ENCODE results near the gene CD93.

Gene CD93

GRCh38 chr20:23083553-23084220 is 2.4 kb downstream of the CD93 start:
- no peak for ATAC-seq

GRCh38 chr20:23082846-23083552 is 3.1 kb downstream of the CD93 start:
- ATAC-seq = no peak

GRCh38 chr20:23081263-23081819 is 4.8 kb downstream of the CD93 start:
- no peak for ATAC-seq

GRCh38 chr20:23080521-23080920 is 5.6 kb downstream of the CD93 start:
- ATAC-seq = no peak

GRCh38 chr20:23079926-23080325 is 6.2 kb downstream of the CD93 start:
- ATAC-seq = no peak

GRCh38 chr20:23079016-23079351 is 7.1 kb downstream of the CD93 start:
- ATAC-seq = no peak

GRCh38 chr20:23078351-23079015 is 7.6 kb downstream of the CD93 start:
- no peak for ATAC-seq

GRCh38 chr20:23077277-23077676 is 8.8 kb downstream of the CD93 start:
- ATAC-seq = no peak

GRCh38 chr20:23074052-23074451 is 12.1 kb downstream of the CD93 start:
- ATAC-seq = no peak

GRCh38 chr20:23072892-23073586 is 13.1 kb downstream of the CD93 start:
- ATAC-seq = no peak

GRCh38 chr20:23071996-23072395 is 14.1 kb downstream of the CD93 start:
- ATAC-seq = no peak

- ATAC-seq = no peak
Measured at GRCh38 chr20:23071398-23071797, 14.7 kb downstream of the CD93 start.

GRCh38 chr20:23069108-23069507 is 17.0 kb downstream of the CD93 start:
- no peak for ATAC-seq

- no peak for ATAC-seq
Measured at GRCh38 chr20:23068283-23068682, 17.8 kb downstream of the CD93 start.

- ATAC-seq = no peak
Measured at GRCh38 chr20:23066772-23067171, 19.4 kb downstream of the CD93 start.

- no peak for ATAC-seq
Measured at GRCh38 chr20:23065266-23066201, 20.6 kb downstream of the CD93 start.

- no peak for ATAC-seq
Measured at GRCh38 chr20:23063581-23063980, 22.5 kb downstream of the CD93 start.

- no peak for ATAC-seq
Measured at GRCh38 chr20:23063168-23063567, 23.0 kb downstream of the CD93 start.

GRCh38 chr20:23062632-23063031 is 23.5 kb downstream of the CD93 start:
- no peak for ATAC-seq

- ATAC-seq = no peak
Measured at GRCh38 chr20:23061734-23062561, 24.2 kb downstream of the CD93 start.

GRCh38 chr20:23061262-23061661 is 24.9 kb downstream of the CD93 start:
- no peak for ATAC-seq
